EL (cell line): ENCODE measurements around the gene PPP1R13L.

ENCODE experiments used
- DNase-seq: peaks from one replicate; pipeline ENCODE4 v3.0.0-alpha.2; 2016

Gene PPP1R13L

GRCh38 chr19:45362291-45362690 is 42.6 kb downstream of the PPP1R13L start:
- no peak for DNase-seq

- no peak for DNase-seq
Measured at GRCh38 chr19:45361608-45362007, 43.3 kb downstream of the PPP1R13L start.

GRCh38 chr19:45358213-45358792 is 46.6 kb downstream of the PPP1R13L start:
- DNase-seq, result no peak

GRCh38 chr19:45357445-45357783 is 47.5 kb downstream of the PPP1R13L start:
- DNase-seq, result no peak

GRCh38 chr19:45356760-45357444 is 48.0 kb downstream of the PPP1R13L start:
- no peak for DNase-seq

GRCh38 chr19:45355910-45356309 is 49.0 kb downstream of the PPP1R13L start:
- no peak for DNase-seq

GRCh38 chr19:45355402-45355801 is 49.5 kb downstream of the PPP1R13L start:
- DNase-seq, result no peak

GRCh38 chr19:45354241-45354842 is 50.5 kb downstream of the PPP1R13L start:
- no peak for DNase-seq

- DNase-seq, result no peak
Measured at GRCh38 chr19:45352914-45353796, 51.7 kb downstream of the PPP1R13L start.

GRCh38 chr19:45352471-45352870 is 52.4 kb downstream of the PPP1R13L start:
- no peak for DNase-seq

- DNase-seq, result no peak
Measured at GRCh38 chr19:45352062-45352461, 52.8 kb downstream of the PPP1R13L start.

GRCh38 chr19:45351401-45351952 is 53.4 kb downstream of the PPP1R13L start:
- DNase-seq, result no peak

GRCh38 chr19:45350477-45351058 is 54.3 kb downstream of the PPP1R13L start:
- no peak for DNase-seq

- no peak for DNase-seq
Measured at GRCh38 chr19:45349430-45349941, 55.4 kb downstream of the PPP1R13L start.

GRCh38 chr19:45349126-45349415 is 55.8 kb downstream of the PPP1R13L start:
- DNase-seq, result no peak

- no peak for DNase-seq
Measured at GRCh38 chr19:45348367-45349125, 56.3 kb downstream of the PPP1R13L start.

- DNase-seq, result no peak
Measured at GRCh38 chr19:45347570-45348366, 57.1 kb downstream of the PPP1R13L start.

GRCh38 chr19:45346449-45346848 is 58.4 kb downstream of the PPP1R13L start:
- no peak for DNase-seq

GRCh38 chr19:45345506-45345860 is 59.4 kb downstream of the PPP1R13L start:
- DNase-seq, result no peak

- no peak for DNase-seq
Measured at GRCh38 chr19:45344621-45345505, 60.0 kb downstream of the PPP1R13L start.
